ENCODE measurements around the gene HOXD3. TPM values are rescaled to one million over a fixed set of nuclear protein-coding genes. Genes with fewer than 3 reads are reported as not detected.

The HOXD3 gene
- total and polyA plus RNA-seq, 10 donors = 1.2 to 15.3 (median 7.7) TPM

DNA sequence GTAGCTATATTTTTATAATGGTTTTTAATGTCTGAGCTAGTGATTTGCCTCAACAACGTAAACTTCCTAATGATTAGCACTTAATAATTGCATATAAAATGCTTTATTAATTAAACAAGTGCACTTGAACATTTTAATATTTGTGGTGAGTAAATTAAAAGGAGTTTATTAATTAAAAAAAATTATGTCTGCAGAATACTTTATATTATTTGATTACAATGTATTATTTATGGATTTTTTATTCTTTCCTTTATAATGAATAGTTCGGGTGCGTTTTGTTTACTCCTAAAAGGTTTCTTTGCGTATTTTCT lies 25.3 kb upstream of the HOXD3 start:
- H3K4me1 ChIP-seq = peaks cover 0 to 95% (median 56%) of the 10 kb centered on the region in 6 donors
- H3K36me3 ChIP-seq = no peaks in the 10 kb centered on the region
- WGBS, 5 donors = 12 to 22% (median 19%) methylated on average over 4 of the region's 4 CpGs
- intact Hi-C loops (cut with DNase I; ENCODE audit: low total_unique reads) = no loop called here
- peak overlapping the region in 7 of 8 donors; percentile 78 to 93 (median 86) for H3K27ac ChIP-seq
- no peaks in the 10 kb centered on the region for H3K9me3 ChIP-seq
- DNase-seq = no peak
- TF ChIP-seq POLR2AphosphoS5 (IDR thresholded peaks at IDR 0.05) (no peak), POLR2A (IDR thresholded peaks at IDR 0.05) (no peak)
- TF ChIP-seq, protein P1, sequence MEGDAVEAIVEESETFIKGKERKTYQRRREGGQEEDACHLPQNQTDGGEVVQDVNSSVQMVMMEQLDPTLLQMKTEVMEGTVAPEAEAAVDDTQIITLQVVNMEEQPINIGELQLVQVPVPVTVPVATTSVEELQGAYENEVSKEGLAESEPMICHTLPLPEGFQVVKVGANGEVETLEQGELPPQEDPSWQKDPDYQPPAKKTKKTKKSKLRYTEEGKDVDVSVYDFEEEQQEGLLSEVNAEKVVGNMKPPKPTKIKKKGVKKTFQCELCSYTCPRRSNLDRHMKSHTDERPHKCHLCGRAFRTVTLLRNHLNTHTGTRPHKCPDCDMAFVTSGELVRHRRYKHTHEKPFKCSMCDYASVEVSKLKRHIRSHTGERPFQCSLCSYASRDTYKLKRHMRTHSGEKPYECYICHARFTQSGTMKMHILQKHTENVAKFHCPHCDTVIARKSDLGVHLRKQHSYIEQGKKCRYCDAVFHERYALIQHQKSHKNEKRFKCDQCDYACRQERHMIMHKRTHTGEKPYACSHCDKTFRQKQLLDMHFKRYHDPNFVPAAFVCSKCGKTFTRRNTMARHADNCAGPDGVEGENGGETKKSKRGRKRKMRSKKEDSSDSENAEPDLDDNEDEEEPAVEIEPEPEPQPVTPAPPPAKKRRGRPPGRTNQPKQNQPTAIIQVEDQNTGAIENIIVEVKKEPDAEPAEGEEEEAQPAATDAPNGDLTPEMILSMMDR (IDR thresholded peaks at IDR 0.05 in 8 of 11, conservative IDR thresholded peaks at IDR 0.05 in 3 of 11) = no peak
- H3K4me3 ChIP-seq = peak overlapping the region; percentile 4 to 71 (median 40)
- H3K27me3 ChIP-seq (replicated peaks in 1 of 7) = peaks cover 0 to 100% (median 93%) of the 10 kb centered on the region in 7 donors

DNA sequence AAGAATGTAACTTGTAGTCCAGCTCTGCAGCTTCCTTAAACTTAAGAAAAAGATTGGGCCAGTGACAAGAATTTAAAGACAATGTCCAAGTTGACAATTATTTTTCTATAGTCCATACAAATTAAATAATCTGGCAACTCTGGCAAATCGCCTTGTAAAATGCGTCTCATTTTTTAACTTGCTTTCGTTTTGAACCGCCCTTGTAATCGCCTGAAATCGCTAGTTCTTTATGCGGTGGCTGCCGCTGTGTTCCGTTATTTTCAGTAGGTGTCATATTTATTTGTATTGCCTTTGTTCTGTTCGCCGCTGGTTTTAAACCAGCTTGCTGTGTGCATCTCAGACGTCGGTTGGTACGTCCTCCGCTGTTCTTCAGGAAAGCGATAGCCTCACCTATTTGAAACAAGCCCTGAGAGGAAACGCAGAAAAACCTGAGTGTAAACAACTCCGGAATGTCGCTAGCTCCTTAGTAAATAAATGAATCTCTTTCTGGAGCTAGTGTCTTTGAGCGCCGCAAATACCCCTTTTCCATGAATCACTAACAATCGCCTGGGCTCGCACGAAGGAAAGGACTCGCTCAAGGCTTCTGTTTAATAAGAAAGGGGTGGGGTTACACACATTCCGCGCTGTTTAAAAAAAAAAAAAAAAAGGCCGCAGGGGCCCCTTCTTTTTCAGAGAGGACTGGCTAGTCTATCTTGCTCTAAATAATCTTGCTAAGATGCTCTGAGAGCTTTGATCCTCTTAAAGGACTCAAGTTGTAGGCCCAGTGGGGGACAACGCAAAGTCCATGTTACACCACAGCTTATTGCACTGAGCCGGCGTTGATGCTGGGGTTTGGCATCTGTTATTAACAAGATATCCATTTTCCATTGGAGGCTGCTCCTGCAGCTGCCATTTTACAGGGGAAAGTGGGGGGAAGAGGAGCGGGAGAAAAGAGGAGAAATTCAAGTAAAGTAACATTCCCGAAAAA lies 24.6 kb upstream of the HOXD3 start:
- Histone ChIP-seq H3K27me3 (replicated peaks in 1 of 7) (peaks cover 0 to 100% (median 96%) of the 10 kb centered on the region in 7 donors), H3K4me3 (peak overlapping the region in 6 of 8 donors; percentile 31 to 71 (median 42)), H3K9me3 (no peaks in the 10 kb centered on the region), H3K4me1 (peaks cover 0 to 91% (median 57%) of the 10 kb centered on the region in 6 donors), H3K27ac (peak overlapping the region in 7 of 8 donors; percentile 78 to 93 (median 86)), H3K36me3 (no peaks in the 10 kb centered on the region)
- intact Hi-C loops (cut with DNase I; ENCODE audit: low total_unique reads) = no loop called here
- 10 to 21% (median 11%) methylated on average over 33 of the region's 33 CpGs for WGBS, 5 donors
- no peak for DNase-seq
- no peak for TF ChIP-seq POLR2AphosphoS5 (IDR thresholded peaks at IDR 0.05)
- TF ChIP-seq, protein P1 (IDR thresholded peaks at IDR 0.05 in 8 of 11, conservative IDR thresholded peaks at IDR 0.05 in 3 of 11) = no peak
- no peak for TF ChIP-seq POLR2A (IDR thresholded peaks at IDR 0.05)

DNA sequence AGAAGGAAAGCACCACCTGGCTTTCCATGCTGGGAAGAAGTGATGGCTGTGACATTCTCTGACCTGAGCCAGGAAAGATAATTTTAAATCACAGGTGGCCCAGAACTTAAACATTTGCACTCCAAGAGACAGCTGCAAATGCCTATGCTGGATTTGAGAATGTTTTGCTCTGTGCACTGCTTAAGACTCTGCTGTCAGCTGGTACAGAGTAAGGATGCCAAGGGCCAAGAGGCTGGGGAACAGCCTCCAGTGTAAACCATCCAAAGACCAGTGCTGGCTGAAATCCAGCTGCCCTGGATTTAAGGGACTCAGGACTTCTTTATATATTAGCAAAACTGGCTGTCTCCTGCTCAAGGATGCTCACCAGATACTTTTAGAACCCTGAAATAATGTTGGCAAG lies 23.7 kb upstream of the HOXD3 start:
- Histone ChIP-seq H3K27ac (peak overlapping the region in 5 of 8 donors; percentile 86 to 93 (median 87)), H3K27me3 (replicated peaks in 1 of 7) (peaks cover 0 to 100% (median 96%) of the 10 kb centered on the region in 7 donors), H3K4me3 (peak overlapping the region in 1 of 8 donors; percentile 71), H3K4me1 (peaks cover 0 to 82% (median 51%) of the 10 kb centered on the region in 6 donors), H3K36me3 (no peaks in the 10 kb centered on the region), H3K9me3 (no peaks in the 10 kb centered on the region)
- TF ChIP-seq POLR2A (IDR thresholded peaks at IDR 0.05) (no peak), POLR2AphosphoS5 (IDR thresholded peaks at IDR 0.05) (no peak)
- TF ChIP-seq, protein P1 (IDR thresholded peaks at IDR 0.05 in 8 of 11, conservative IDR thresholded peaks at IDR 0.05 in 3 of 11) = no peak
- intact Hi-C loops (cut with DNase I; ENCODE audit: low total_unique reads) = no loop called here
- no peak for DNase-seq

DNA sequence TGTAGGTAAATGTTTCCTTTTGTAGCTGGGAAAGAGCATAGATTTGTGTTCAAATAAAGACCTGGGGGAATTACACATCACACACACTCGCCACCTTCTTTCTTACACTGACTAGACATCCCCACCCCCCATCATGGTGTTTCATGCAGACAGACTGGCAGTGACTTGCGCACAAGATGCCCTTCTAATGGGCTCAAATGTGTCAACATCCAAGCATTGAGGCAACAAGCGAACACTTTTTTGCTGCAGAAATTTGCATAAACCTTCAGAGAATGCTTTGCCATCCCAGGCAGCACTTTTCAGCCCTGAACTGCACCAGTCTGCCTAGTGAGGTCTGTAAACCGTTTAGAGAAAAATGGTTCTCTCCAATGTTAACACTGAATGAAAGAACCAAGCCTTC lies 23.1 kb upstream of the HOXD3 start:
- 51 to 60% (median 57%) methylated on average over 4 of the region's 4 CpGs for WGBS, 5 donors
- intact Hi-C loops (cut with DNase I; ENCODE audit: low total_unique reads) = no loop called here
- DNase-seq = no peak
- TF ChIP-seq, protein P1 (IDR thresholded peaks at IDR 0.05 in 8 of 11, conservative IDR thresholded peaks at IDR 0.05 in 3 of 11) = no peak
- TF ChIP-seq POLR2AphosphoS5 (IDR thresholded peaks at IDR 0.05) (no peak), POLR2A (IDR thresholded peaks at IDR 0.05) (no peak)
- Histone ChIP-seq H3K4me3 (no peak overlapping the region), H3K27me3 (replicated peaks in 1 of 7) (peaks cover 0 to 100% (median 96%) of the 10 kb centered on the region in 7 donors), H3K27ac (peak overlapping the region in 5 of 8 donors; percentile 5 to 93 (median 87)), H3K4me1 (peaks cover 0 to 80% (median 45%) of the 10 kb centered on the region in 6 donors), H3K9me3 (no peaks in the 10 kb centered on the region), H3K36me3 (no peaks in the 10 kb centered on the region)

All from spleen (tissue), 11 donors.